Measurements from ENCODE around the gene CDS2.

The CDS2 gene

DNA sequence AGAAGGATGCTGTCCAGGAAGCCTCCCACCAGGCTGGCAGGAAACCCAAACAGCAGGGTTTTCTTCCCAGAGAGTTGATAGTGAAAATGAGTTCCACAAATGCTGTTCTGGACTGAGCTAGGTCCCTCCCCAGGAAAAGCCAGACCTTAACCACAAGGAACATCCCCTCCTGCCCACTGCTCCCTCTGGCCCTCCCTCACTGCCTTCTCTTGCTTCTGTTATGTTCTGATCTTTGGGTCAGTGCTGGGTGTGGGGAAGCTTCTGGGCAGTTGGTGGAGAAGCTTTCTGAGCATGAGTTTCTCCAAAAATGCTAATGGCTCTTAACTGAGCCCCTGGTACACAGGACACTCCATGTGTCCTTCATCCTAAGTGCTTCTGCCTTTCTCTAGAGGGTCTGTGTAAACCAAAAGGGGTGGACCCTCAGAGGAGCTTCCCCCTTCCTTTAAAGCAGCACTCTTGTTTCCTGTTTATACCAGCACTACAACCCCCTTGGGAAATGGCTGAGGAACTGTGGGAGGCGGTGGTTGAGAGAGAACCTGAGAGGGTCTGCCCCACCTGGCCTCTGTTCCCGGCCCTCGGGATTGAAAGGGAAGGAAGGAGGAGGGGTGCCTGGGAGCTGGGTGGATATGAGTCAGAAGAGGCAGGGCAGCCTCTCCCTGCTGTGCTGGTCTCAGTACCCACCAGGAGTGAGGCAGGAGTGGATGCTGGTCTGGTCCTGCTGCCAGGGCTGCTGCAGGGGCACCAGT, 42.0 kb downstream of the CDS2 start:
- DNase-seq (ENCODE audit: low read depth), result peak; percentile 47
- no peak overlapping the region for H3K4me3 ChIP-seq (ENCODE audit: control insufficient read depth, low read depth, low read length)
- TF ChIP-seq, protein P1, sequence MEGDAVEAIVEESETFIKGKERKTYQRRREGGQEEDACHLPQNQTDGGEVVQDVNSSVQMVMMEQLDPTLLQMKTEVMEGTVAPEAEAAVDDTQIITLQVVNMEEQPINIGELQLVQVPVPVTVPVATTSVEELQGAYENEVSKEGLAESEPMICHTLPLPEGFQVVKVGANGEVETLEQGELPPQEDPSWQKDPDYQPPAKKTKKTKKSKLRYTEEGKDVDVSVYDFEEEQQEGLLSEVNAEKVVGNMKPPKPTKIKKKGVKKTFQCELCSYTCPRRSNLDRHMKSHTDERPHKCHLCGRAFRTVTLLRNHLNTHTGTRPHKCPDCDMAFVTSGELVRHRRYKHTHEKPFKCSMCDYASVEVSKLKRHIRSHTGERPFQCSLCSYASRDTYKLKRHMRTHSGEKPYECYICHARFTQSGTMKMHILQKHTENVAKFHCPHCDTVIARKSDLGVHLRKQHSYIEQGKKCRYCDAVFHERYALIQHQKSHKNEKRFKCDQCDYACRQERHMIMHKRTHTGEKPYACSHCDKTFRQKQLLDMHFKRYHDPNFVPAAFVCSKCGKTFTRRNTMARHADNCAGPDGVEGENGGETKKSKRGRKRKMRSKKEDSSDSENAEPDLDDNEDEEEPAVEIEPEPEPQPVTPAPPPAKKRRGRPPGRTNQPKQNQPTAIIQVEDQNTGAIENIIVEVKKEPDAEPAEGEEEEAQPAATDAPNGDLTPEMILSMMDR (conservative IDR thresholded peaks at IDR 0.05; ENCODE audit: control insufficient read depth, insufficient read depth, low read depth, low read length), result no peak

DNA sequence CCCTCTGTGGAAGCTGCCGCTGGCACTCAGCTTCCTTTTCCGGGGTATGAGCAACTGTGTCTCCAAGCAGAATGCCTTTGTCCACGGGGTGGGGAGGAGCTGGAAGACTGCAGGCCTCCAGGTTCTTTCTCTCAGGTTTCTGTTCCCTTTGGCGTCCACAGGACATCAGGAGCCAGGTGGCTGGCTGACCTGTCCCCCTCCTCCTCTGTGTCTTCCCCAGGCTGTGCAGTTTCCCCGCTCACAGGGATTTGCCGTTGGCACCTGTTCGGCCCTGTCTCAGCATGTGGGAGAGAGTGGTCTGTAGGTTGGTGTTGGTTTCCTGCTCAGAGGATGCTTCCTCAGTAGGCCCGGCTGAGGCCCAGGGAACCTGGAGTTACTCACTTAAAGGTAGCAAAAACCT, 43.5 kb downstream of the CDS2 start:
- TF ChIP-seq, protein P1 (conservative IDR thresholded peaks at IDR 0.05; ENCODE audit: control insufficient read depth, insufficient read depth, low read depth, low read length), result no peak
- DNase-seq (ENCODE audit: low read depth), result no peak
- H3K4me3 ChIP-seq (ENCODE audit: control insufficient read depth, low read depth, low read length), result no peak overlapping the region

DNA sequence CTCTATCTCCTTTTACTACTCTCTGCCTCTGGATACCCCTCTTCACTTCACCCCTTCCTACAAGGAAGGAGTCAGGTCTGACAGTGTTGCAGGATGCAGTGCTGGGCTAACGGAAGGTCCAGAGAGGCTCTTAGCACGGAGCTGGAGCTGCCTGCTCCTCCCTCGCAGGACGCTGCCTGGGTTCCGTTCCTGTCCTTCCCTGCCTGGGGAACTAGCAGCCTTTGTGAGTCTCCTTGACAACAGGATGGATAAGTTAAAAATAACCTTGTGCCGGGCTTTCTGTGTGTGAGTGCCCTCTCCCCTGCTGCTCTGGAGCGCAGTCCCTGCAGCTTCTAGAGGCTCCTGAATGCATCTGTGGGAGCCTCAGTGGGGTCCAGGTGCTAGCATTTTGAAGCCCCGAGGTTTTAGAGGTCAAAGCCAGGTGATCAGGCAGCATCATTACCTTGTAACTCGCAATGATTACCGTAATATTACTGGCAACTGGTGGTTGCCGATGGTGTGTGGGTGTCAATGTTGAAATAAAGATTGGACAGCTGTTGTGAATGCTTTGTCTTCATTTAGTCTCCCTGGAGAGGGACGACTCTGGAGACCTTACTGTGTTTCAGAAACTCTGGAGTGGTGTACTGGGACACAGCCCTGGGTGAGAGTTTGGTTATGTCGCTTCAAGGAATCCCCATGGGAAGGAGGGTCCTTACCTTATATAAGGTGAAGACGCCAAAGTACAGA, 44.4 kb downstream of the CDS2 start:
- TF ChIP-seq, protein P1 (conservative IDR thresholded peaks at IDR 0.05; ENCODE audit: control insufficient read depth, insufficient read depth, low read depth, low read length), result no peak
- DNase-seq (ENCODE audit: low read depth), result no peak
- H3K4me3 ChIP-seq (ENCODE audit: control insufficient read depth, low read depth, low read length), result no peak overlapping the region

GRCh38 chr20:5171790-5172164, 45.0 kb downstream of the CDS2 start:
- no peak for DNase-seq (ENCODE audit: low read depth)
- TF ChIP-seq, protein P1 (conservative IDR thresholded peaks at IDR 0.05; ENCODE audit: control insufficient read depth, insufficient read depth, low read depth, low read length), result no peak
- no peak overlapping the region for H3K4me3 ChIP-seq (ENCODE audit: control insufficient read depth, low read depth, low read length)

DNA sequence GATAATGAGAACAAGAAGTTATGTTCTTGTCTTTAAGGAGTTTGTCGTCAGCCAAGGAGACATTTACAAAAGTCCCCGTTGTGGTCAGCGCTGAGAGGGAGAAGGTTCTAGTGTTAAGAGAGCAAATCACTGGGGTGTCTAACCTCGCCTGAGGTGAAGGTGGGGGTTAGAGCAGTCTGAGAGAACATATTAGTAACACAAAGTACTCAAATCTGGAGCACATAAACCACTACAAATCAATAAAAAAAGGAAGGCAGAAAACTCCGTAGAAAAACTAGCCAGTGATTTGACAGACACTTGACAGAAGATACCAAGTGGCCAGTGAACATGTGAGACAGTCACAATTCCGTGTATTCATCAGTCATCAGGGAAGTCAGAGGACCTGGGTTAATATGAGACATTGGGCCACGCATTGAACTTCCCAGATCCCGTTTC, 45.4 kb downstream of the CDS2 start:
- DNase-seq (ENCODE audit: low read depth), result no peak
- TF ChIP-seq, protein P1 (conservative IDR thresholded peaks at IDR 0.05; ENCODE audit: control insufficient read depth, insufficient read depth, low read depth, low read length), result no peak
- H3K4me3 ChIP-seq (ENCODE audit: control insufficient read depth, low read depth, low read length), result no peak overlapping the region

GRCh38 chr20:5172903-5173463, 46.2 kb downstream of the CDS2 start:
- DNase-seq (ENCODE audit: low read depth), result no peak
- TF ChIP-seq, protein P1 (conservative IDR thresholded peaks at IDR 0.05; ENCODE audit: control insufficient read depth, insufficient read depth, low read depth, low read length), result no peak
- no peak overlapping the region for H3K4me3 ChIP-seq (ENCODE audit: control insufficient read depth, low read depth, low read length)
